Uterus (tissue), 4 donors: ENCODE measurements around the gene PSD4. TPM values are rescaled to one million over a fixed set of nuclear protein-coding genes. Genes with fewer than 3 reads are reported as not detected.

ENCODE experiments used
- DNase-seq, 2 donors: peaks; one replicate each; pipeline ENCODE4 v3.0.0-alpha.2; 2019 to 2020
- H3K27ac ChIP-seq, 2 donors: fragments of 200-600 bp; sonication (generic); 1 replicate in 1 of 2; 2 replicates in 1 of 2; pipeline ENCODE4 v1.5.1; 2016 to 2018
- H3K27me3 ChIP-seq, 2 donors: fragments of 200-600 bp; sonication (generic); one replicate each; pipeline ENCODE4 v1.5.1; 2018 to 2019; ENCODE audit warnings: control low read depth in 1 of 2
- H3K36me3 ChIP-seq, 2 donors: fragments of 200-600 bp; sonication (generic); one replicate each; pipeline ENCODE4 v1.5.1; 2019; ENCODE audit warnings: control low read depth in 1 of 2
- H3K4me1 ChIP-seq, 2 donors: fragments of 200-600 bp; sonication (generic); one replicate each; pipeline ENCODE4 v1.5.1; 2018 to 2019; ENCODE audit warnings: control low read depth in 1 of 2
- H3K4me3 ChIP-seq, 2 donors: fragments of 200-600 bp; sonication (generic); 1 replicate in 1 of 2; 2 replicates in 1 of 2; pipeline ENCODE4 v1.5.1; 2018 to 2019; ENCODE audit warnings: mild to moderate bottlenecking in 1 of 2
- H3K9me3 ChIP-seq, 2 donors: fragments of 200-600 bp; sonication (generic); one replicate each; pipeline ENCODE4 v1.5.1; 2019; ENCODE audit warnings: control low read depth in 1 of 2
- POLR2A ChIP-seq, 2 donors: fragments of 450-650 bp; IDR thresholded peaks; one replicate each; pipeline ENCODE4 v1.6.1; 2016; ENCODE audit warnings: antibody characterized with exemption in 2 of 2, mild to moderate bottlenecking in 1 of 2, moderate library complexity in 1 of 2
- intact Hi-C: fragments of 100-400 bp; cut with DNase I; formaldehyde crosslinking; loops from one replicate; pipeline ENCODE4 v1.15.1; 2023; ENCODE audit warnings: low total_unique reads
- total RNA-seq, 4 donors: library from RNA; depleted of rRNA in 3 of 4; stranded (reverse); fragments of >200 nt in 3 of 4; gene quantifications; one replicate each; pipeline versions ENCODE4 v1.1.0 to v1.2.4, GENCODE V29; 2014 to 2023
- TF ChIP-seq, protein P1 (sequence below), 4 experiments: fragments of 200-600 bp in 2 of 4; fragments of 450-650 bp in 2 of 4; sonication (generic) in 2 of 4; IDR thresholded peaks; one replicate each; pipeline ENCODE4 v1.5.1; 2016 to 2019; ENCODE audit warnings: antibody characterized with exemption in 4 of 4, mild to moderate bottlenecking in 2 of 4, moderate library complexity in 1 of 4
- donor health status: DM: yes; HTN: yes; CAD: no.

The PSD4 gene
- total RNA-seq, 4 donors from 2014 or later = 1.8 to 31.8 (median 7.6) TPM

GRCh38 chr2:113127646-113128570 lies 45.9 kb upstream of the PSD4 start:
- no peaks in the 10 kb centered on the region for H3K27me3 ChIP-seq
- H3K9me3 ChIP-seq = no peaks in the 10 kb centered on the region
- no peak for TF ChIP-seq POLR2A (IDR thresholded peaks at IDR 0.05)
- TF ChIP-seq, protein P1, sequence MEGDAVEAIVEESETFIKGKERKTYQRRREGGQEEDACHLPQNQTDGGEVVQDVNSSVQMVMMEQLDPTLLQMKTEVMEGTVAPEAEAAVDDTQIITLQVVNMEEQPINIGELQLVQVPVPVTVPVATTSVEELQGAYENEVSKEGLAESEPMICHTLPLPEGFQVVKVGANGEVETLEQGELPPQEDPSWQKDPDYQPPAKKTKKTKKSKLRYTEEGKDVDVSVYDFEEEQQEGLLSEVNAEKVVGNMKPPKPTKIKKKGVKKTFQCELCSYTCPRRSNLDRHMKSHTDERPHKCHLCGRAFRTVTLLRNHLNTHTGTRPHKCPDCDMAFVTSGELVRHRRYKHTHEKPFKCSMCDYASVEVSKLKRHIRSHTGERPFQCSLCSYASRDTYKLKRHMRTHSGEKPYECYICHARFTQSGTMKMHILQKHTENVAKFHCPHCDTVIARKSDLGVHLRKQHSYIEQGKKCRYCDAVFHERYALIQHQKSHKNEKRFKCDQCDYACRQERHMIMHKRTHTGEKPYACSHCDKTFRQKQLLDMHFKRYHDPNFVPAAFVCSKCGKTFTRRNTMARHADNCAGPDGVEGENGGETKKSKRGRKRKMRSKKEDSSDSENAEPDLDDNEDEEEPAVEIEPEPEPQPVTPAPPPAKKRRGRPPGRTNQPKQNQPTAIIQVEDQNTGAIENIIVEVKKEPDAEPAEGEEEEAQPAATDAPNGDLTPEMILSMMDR (IDR thresholded peaks at IDR 0.05) = no peak
- intact Hi-C loops = no loop called here
- no peaks in the 10 kb centered on the region for H3K36me3 ChIP-seq
- no peak overlapping the region for H3K4me3 ChIP-seq
- H3K4me1 ChIP-seq = no peaks in the 10 kb centered on the region
- H3K27ac ChIP-seq = no peak overlapping the region
- DNase-seq = no peak

DNA sequence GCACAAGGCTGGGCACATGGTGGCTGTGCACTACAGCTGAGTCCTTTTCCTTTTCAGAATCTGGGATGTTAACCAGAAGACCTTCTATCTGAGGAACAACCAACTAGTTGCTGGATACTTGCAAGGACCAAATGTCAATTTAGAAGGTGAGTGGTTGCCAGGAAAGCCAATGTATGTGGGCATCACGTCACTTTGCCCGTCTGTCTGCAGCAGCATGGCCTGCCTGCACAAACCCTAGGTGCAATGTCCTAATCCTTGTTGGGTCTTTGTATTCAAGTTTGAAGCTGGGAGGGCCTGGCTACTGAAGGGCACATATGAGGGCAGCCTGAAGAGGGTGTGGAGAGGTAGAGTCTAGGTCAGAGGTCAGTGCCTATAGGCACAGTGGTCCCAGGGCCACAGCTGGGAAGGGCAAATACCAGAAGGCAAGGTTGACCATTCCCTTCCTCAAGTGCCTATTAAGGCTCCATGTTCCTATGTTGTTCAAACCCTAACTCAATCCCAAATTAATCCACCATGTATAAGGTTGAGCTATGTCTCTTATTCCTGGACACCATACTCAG lies 44.2 kb upstream of the PSD4 start:
- no peak for DNase-seq
- H3K27ac ChIP-seq = no peak overlapping the region
- intact Hi-C loops = no loop called here
- TF ChIP-seq POLR2A (IDR thresholded peaks at IDR 0.05) = no peak
- TF ChIP-seq, protein P1 (IDR thresholded peaks at IDR 0.05) = no peak
- no peak overlapping the region for H3K4me3 ChIP-seq
- H3K36me3 ChIP-seq = no peaks in the 10 kb centered on the region
- no peaks in the 10 kb centered on the region for H3K4me1 ChIP-seq
- no peaks in the 10 kb centered on the region for H3K9me3 ChIP-seq
- H3K27me3 ChIP-seq = no peaks in the 10 kb centered on the region

- Histone ChIP-seq H3K4me3 (no peak overlapping the region), H3K36me3 (no peaks in the 10 kb centered on the region), H3K9me3 (no peaks in the 10 kb centered on the region), H3K27ac (no peak overlapping the region), H3K4me1 (no peaks in the 10 kb centered on the region), H3K27me3 (no peaks in the 10 kb centered on the region)
- intact Hi-C loops = no loop called here
- no peak for DNase-seq
- no peak for TF ChIP-seq POLR2A (IDR thresholded peaks at IDR 0.05)
- TF ChIP-seq, protein P1 (IDR thresholded peaks at IDR 0.05) = no peak
These were observed 42.2 kb upstream of the PSD4 start for GRCh38 chr2:113131352-113132185.

DNA sequence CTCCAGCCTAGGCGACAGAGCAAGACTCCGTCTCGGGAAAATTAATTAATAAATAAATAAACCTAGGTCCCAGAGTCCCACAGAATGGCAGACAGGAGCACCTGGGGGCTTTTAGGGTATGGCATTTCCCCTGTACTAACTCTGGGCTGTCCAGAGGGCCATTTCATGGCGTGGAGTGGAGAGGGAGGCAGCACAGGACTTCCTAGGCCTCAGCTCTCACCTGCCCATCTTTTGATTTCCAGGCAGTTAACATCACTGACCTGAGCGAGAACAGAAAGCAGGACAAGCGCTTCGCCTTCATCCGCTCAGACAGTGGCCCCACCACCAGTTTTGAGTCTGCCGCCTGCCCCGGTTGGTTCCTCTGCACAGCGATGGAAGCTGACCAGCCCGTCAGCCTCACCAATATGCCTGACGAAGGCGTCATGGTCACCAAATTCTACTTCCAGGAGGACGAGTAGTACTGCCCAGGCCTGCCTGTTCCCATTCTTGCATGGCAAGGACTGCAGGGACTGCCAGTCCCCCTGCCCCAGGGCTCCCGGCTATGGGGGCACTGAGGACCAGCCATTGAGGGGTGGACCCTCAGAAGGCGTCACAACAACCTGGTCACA lies 41.3 kb upstream of the PSD4 start:
- Histone ChIP-seq H3K27me3 (no peaks in the 10 kb centered on the region), H3K4me3 (no peak overlapping the region), H3K36me3 (no peaks in the 10 kb centered on the region), H3K9me3 (no peaks in the 10 kb centered on the region), H3K27ac (no peak overlapping the region), H3K4me1 (no peaks in the 10 kb centered on the region)
- TF ChIP-seq, protein P1 (IDR thresholded peaks at IDR 0.05) = no peak
- no peak for TF ChIP-seq POLR2A (IDR thresholded peaks at IDR 0.05)
- DNase-seq = no peak
- intact Hi-C loops = no loop called here
